ENCODE measurements around the gene C1orf210. TPM values are rescaled to one million over a fixed set of nuclear protein-coding genes. Genes with fewer than 3 reads are reported as not detected.

C1orf210 gene
- total and polyA plus RNA-seq, 2 of the 4 experiments (the other 2 are of a cell fraction): not detected

- Histone ChIP-seq H2AK9ac (replicated peaks; ENCODE audit: low read depth, low read length, poor library complexity) (peak overlapping the region; percentile 44), H2AK5ac (ENCODE audit: low read depth, low read length) (no peak overlapping the region), H3K4me2 (ENCODE audit: low read depth, low read length) (no peak overlapping the region), H3K9me1 (ENCODE audit: insufficient read depth, low read length) (peaks cover 3% of the 10 kb centered on the region; the same call in 1 of the 2 replicates), H3K36me3 (ENCODE audit: control insufficient read depth, insufficient read depth, low read length) (no peaks in the 10 kb centered on the region), H4K91ac (ENCODE audit: insufficient read depth, low read depth, low read length) (no peak overlapping the region), H4K20me1 (ENCODE audit: insufficient read depth, low read length) (no peaks in the 10 kb centered on the region), H2BK120ac (ENCODE audit: low read depth, low read length) (no peak overlapping the region), H2BK5ac (ENCODE audit: low read depth, low read length, poor library complexity, severe bottlenecking) (no peak overlapping the region), H3K27ac (ENCODE audit: insufficient read depth, low read length) (no peak overlapping the region), H3K4me3 (ENCODE audit: insufficient read depth, low read depth, low read length) (no peak overlapping the region), H2BK15ac (ENCODE audit: low read depth, low read length) (no peak overlapping the region), H3K79me1 (ENCODE audit: low read depth in 1 of 2, low read length in 2 of 2) (no peaks in the 10 kb centered on the region), H2AFZ (replicated peaks; ENCODE audit: low read length, poor library complexity) (no peak overlapping the region), H3K18ac (ENCODE audit: low read depth, low read length) (no peak overlapping the region), H2BK20ac (ENCODE audit: low read depth, low read length) (no peak overlapping the region), H4K5ac (ENCODE audit: low read depth, low read length) (no peak overlapping the region), H3K9ac (ENCODE audit: low read depth, low read length) (no peak overlapping the region), H3K4ac (ENCODE audit: low read depth, low read length) (no peak overlapping the region), H3K14ac (replicated peaks; ENCODE audit: low read depth, low read length) (no peak overlapping the region), H3K27me3 (ENCODE audit: control insufficient read depth, insufficient read depth, low read length) (no peaks in the 10 kb centered on the region), H3K23ac (ENCODE audit: low read depth, low read length) (no peak overlapping the region), H3K4me1 (ENCODE audit: control insufficient read depth, insufficient read depth, low read length) (peaks cover 5% of the 10 kb centered on the region), H3K9me3 (ENCODE audit: control insufficient read depth, insufficient read depth, low read length) (no peaks in the 10 kb centered on the region), H4K8ac (ENCODE audit: low read depth in 2 of 2, low read length in 2 of 2) (no peak overlapping the region), H3K56ac (ENCODE audit: extremely low read depth, insufficient read depth, low read length) (no peak overlapping the region)
- ATAC-seq (ENCODE audit: low read depth) (no peak), DNase-seq (no peak)
- TF ChIP-seq FOS (IDR thresholded peaks at IDR 0.05; ENCODE audit: low read depth, low read length) (no peak), ELK1 (IDR thresholded peaks at IDR 0.05; ENCODE audit: borderline replicate concordance, low read depth, low read length) (no peak), NFE2L2 (IDR thresholded peaks at IDR 0.05; ENCODE audit: low read depth, low read length) (no peak), MAFK (IDR thresholded peaks at IDR 0.05; ENCODE audit: low read depth, low read length) (no peak), SMC3 (IDR thresholded peaks at IDR 0.05; ENCODE audit: low read depth, low read length) (no peak), USF2 (IDR thresholded peaks at IDR 0.05; ENCODE audit: low read depth, low read length) (no peak), BHLHE40 (IDR thresholded peaks at IDR 0.05; ENCODE audit: low read depth, low read length) (no peak), RFX5 (IDR thresholded peaks at IDR 0.05; ENCODE audit: low read depth, low read length) (no peak), MAZ (IDR thresholded peaks at IDR 0.05; ENCODE audit: borderline replicate concordance, low read depth, low read length) (no peak), RAD21 (IDR thresholded peaks at IDR 0.05; ENCODE audit: low read length) (no peak)
- no TSS peak for BruUV-seq (replicated peaks)
- dilution Hi-C loops (cut with HindIII; ENCODE audit: low sequenced_read_pairs, unreplicated experiment): no loop called here
- ChIA-PET POLR2A (ENCODE audit: unreplicated experiment) (no interaction called here), CTCF (no interaction called here)
- in situ Hi-C loops (cut with MboI; ENCODE audit: low sequenced_read_pairs): no loop called here
- WGBS, 2 experiments (ENCODE audit: extremely low coverage in 2 of 2, insufficient read length in 1 of 2): no CpG with 5 or more reads among the region's 4 CpGs
- intact Hi-C loops (cut with micrococcal nuclease): no loop called here
Measured at GRCh38 chr1:43318831-43319230, 33.5 kb upstream of the C1orf210 start.
